DND-41 (cell line): ENCODE measurements around the gene XKR3.
"Not testable (repeated sequence)": the region's sequence is repeated elsewhere in the genome, so short reads cannot be mapped to it uniquely, and the experiment has no call there.

Experiments used
- CTCF ChIP-seq: IDR thresholded peaks from 2 replicates; pipeline ENCODE4 v1.5.1; 2012; ENCODE audit warnings: borderline replicate concordance, low read length, moderate library complexity, mild to moderate bottlenecking; ENCODE audit not compliant: poor library complexity, severe bottlenecking; ENCODE audit errors: extremely low read depth
- EZH2 ChIP-seq: IDR thresholded peaks from 3 replicates; pipeline ENCODE4 v1.6.1; 2012; ENCODE audit warnings: borderline replicate concordance, low read depth, mild to moderate bottlenecking, moderate library complexity, low read length, inconsistent platforms; ENCODE audit not compliant: severe bottlenecking

DNA sequence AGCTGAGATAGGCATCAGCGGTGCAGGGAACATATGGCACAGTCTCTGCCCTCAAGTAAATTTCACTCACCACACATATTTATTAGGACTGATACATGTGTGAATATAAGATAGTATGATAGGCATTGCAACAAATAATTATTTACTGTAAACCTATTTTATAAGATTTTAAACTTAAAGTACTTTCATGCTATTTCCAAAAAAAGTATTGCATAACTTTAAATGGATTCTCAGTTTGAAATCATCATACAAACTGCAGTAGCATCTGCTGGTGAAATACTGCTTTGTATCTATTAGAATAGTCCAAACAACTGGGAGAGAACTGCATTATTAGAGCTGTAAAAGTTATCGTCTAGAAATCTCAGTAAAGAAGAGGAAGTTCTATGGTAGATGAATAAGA is 63.0 kb downstream of the XKR3 start:
- TF ChIP-seq CTCF, EZH2: not testable (repeated sequence)
